ENCODE measurements around the gene HNRNPDL.
"Not testable (repeated sequence)": the region's sequence is repeated elsewhere in the genome, so short reads cannot be mapped to it uniquely, and the experiment has no call there.

HNRNPDL gene

DNA sequence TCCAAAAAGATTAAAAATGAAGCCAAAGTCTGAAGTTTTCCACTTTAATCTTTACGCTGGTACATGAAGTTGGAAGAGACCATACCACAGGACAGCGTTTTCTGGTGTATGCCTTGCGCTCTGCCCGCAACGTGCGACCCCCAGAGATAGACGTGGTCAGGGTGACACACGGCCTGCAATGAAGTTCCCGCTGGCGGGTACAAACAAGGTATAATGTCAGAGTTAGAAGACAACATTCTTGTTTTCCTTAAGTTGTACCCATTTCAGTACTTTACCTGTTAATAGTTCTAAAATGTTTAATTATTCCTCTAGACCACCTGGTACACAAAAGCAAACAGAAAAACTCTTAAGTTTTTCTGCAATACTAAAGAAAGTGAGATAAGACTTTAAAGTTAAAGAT, 4.8 kb downstream of the HNRNPDL start:
- H3K4me3 ChIP-seq (ENCODE audit: low read depth, low read length), result no peak overlapping the region
- DNase-seq (ENCODE audit: low read depth), result no peak

DNA sequence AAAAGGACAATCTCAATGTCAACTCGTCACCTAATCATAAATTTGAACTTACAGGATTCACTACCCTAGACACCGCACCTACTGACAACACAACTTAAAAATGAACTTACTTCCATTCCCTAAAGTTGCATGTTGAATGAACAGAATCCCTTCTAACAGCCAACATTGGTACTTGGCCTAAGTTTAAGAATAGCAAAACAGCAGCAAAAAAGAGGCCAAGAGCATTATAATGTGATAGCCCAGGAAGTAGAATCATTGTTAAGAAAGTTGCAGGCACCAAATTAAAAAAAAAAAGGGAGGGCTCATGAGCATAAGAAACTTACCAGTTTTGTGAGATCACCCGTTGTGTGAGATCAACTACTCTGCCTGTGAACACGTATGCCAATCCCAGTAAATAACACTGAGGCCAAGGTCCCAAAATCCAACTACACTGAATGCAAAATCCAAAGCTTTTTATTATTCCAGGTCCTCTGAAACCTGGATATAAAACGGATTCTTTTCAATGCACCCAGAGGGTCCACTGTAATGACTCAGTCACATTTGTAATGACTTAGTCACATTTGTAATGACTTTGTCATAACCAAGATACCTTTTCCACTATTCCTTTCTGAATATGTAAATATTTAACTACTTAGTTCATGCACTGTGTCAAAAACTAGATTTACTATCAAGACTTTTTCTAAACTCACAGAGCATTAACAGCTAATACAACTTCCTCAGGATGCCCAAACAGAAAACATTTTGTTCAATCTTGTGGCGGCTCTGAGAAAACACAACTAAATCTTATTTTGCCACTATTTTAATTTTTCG, 6.8 kb downstream of the HNRNPDL start:
- H3K4me3 ChIP-seq (ENCODE audit: low read depth, low read length), result no peak overlapping the region
- TF ChIP-seq, protein P1, sequence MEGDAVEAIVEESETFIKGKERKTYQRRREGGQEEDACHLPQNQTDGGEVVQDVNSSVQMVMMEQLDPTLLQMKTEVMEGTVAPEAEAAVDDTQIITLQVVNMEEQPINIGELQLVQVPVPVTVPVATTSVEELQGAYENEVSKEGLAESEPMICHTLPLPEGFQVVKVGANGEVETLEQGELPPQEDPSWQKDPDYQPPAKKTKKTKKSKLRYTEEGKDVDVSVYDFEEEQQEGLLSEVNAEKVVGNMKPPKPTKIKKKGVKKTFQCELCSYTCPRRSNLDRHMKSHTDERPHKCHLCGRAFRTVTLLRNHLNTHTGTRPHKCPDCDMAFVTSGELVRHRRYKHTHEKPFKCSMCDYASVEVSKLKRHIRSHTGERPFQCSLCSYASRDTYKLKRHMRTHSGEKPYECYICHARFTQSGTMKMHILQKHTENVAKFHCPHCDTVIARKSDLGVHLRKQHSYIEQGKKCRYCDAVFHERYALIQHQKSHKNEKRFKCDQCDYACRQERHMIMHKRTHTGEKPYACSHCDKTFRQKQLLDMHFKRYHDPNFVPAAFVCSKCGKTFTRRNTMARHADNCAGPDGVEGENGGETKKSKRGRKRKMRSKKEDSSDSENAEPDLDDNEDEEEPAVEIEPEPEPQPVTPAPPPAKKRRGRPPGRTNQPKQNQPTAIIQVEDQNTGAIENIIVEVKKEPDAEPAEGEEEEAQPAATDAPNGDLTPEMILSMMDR (IDR thresholded peaks at IDR 0.05; ENCODE audit: low read depth, low read length, missing control alignments), result no peak
- DNase-seq (ENCODE audit: low read depth), result no peak

More for the DNA sequence above, 4.8 kb downstream of the HNRNPDL start:
- TF ChIP-seq, protein P1 (IDR thresholded peaks at IDR 0.05; ENCODE audit: low read depth, low read length, missing control alignments), result no peak

DNA sequence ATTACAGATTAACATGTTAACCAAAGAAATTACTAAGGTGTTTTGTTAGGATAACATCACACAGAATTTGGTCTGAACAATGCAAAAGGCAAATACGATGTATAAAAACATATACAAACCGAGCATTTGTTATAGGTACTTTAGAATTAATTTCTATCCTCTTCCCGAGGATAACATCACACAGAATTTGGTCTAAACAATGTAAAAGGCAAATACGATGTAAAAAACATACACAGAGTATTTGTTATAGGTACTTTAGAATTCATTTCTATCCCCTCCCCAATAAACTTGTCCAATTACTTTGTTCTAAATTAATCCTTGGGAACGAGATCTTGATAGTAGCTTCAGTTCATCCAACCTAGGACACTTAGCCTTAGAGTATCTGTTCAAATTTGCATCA, 7.6 kb downstream of the HNRNPDL start:
- DNase-seq (ENCODE audit: low read depth), result no peak
- TF ChIP-seq, protein P1 (IDR thresholded peaks at IDR 0.05; ENCODE audit: low read depth, low read length, missing control alignments), result no peak

DNA sequence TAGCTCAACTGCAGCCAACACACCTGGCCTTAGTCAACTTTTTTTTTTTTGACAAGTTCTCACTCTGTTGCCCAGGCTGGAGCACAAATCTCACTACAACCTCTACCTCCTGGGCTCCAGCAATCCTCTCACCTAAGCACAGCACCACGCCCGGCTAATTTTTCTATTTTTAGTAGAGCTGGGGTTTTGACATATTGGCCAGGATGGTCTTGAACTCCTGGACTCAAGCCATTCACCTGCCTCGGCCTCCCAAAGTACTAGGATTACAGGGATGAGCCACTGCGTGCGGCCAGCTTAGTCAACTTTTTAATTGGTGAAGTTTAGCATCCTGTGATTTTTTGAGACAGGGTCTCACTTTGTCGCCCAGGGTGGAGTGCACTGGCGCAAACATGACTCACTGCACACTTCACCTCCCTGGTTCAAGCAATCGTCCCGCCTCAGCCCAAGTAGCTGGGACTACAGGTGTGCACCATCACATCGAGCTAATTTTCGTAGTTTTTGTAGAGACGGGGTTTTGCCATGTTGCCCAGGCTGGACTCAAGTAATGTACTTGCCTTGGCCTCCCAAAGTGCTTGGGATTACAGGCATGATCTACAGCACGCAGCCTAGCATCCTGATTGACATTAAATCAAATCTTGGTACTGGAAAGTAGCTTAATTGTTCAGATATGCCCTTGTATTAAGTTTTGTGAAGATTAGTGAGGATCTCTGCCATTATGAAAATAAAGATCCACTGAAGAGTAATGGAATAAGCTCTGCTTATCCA, 8.3 kb downstream of the HNRNPDL start:
- no peak for DNase-seq (ENCODE audit: low read depth)
- H3K4me3 ChIP-seq (ENCODE audit: low read depth, low read length), result no peak overlapping the region
- TF ChIP-seq, protein P1 (IDR thresholded peaks at IDR 0.05; ENCODE audit: low read depth, low read length, missing control alignments), result no peak

More for the DNA sequence above, 7.6 kb downstream of the HNRNPDL start:
- H3K4me3 ChIP-seq (ENCODE audit: low read depth, low read length), result no peak overlapping the region

DNA sequence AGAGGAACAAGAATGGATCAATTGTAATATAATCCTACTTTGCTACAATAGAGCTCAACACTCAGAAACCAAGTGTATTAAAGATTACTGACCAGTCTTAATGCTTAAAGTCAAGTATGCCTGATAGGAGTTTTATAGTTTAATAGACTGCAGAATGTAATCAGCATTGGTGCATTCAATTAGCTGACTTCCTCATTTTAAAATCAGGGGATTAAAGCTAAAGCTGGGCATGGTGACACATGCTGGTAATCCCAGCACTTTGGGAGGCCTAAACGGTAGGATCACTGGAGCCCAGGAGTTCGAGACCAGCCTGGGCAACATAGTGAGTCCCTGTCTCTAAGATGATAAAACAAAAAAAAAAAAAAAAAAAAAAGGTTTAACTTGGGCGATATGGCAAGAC, 10.8 kb downstream of the HNRNPDL start:
- TF ChIP-seq, protein P1 (IDR thresholded peaks at IDR 0.05; ENCODE audit: low read depth, low read length, missing control alignments), result no peak
- H3K4me3 ChIP-seq (ENCODE audit: low read depth, low read length), result no peak overlapping the region
- DNase-seq (ENCODE audit: low read depth), result no peak

DNA sequence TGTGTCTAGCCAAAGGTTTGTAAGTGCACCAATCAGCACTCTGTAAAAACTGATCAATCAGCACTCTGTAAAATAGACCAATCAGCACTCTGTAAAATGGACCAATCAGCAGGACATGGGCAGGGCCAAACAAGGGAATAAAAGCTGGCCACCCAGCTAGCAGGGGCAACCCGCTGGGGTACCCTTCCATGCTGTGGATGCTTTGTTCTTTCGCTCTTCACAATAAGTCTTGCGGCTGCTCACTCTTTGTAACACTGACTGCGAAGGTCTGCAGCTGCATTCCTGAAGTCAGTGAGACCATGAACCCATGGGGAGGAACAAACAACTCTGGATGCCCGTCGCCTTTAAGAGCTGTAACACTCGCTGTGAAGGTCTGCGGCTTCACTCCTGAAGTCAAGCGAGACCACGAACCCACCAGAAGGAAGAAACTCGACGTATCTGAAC, 14.3 kb downstream of the HNRNPDL start:
- DNase-seq (ENCODE audit: low read depth), result no peak
- no peak overlapping the region for H3K4me3 ChIP-seq (ENCODE audit: low read depth, low read length)
- TF ChIP-seq, protein P1 (IDR thresholded peaks at IDR 0.05; ENCODE audit: low read depth, low read length, missing control alignments), result no peak

DNA sequence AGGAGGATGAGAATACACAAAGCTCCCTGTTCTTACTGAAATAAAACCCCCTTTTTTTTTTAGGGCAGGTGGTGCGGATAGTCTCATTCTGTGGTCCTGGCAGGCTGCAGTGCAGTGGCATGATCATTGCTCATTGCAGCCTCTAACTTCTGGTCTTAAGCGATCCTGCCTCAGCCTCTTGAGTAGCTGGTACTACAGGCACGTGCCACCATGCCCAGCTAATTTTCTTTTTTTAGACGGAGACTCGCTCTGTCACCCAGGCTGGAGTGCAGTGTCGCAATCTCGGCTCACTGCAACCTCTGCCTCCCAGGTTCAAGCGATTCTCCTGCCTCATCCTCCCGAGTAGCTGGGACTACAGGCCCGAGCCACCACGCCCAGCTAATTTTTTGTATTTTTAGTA, 15.2 kb downstream of the HNRNPDL start:
- not testable (repeated sequence) for H3K4me3 ChIP-seq (ENCODE audit: low read depth, low read length); DNase-seq (ENCODE audit: low read depth)
